OCI-LY7 (cell line): Measurements from ENCODE around the gene SPATA13. TPM values are rescaled to one million over a fixed set of nuclear protein-coding genes. Genes with fewer than 3 reads are reported as not detected.

Experiments
- BruUV-seq: library from RNA; stranded (reverse); fragments of 400-500 nt; replicated peaks from 2 replicates; lab custom pipeline; 2021; lab: Mats Ljungman, UMichigan
- CTCF ChIA-PET: fragments of 300-600 bp; sonication (Branson Sonifier 250); formaldehyde crosslinking; loops from one replicate; lab custom pipeline; 2022; ENCODE audit warnings: antibody characterized with exemption; ENCODE audit not compliant: unreplicated experiment; lab: Charles Lee
- POLR2A ChIA-PET: fragments of 300-600 bp; sonication (Branson Sonifier 250); formaldehyde crosslinking; loops from one replicate; lab custom pipeline; 2022; ENCODE audit warnings: antibody characterized with exemption; lab: Charles Lee
- DNase-seq: peaks from one replicate; pipeline ENCODE4 v3.0.0-alpha.2; 2015; ENCODE audit warnings: low spot score
- H2AFZ ChIP-seq: fragments of 200-600 bp; sonication (generic), shearing (Covaris generic); 2 replicates; pipeline ENCODE4 v1.6.1; 2014; ENCODE audit warnings: mild to moderate bottlenecking, antibody characterized with exemption, low read length, moderate library complexity
- H3K27ac ChIP-seq: fragments of 200-600 bp; sonication (generic); 2 replicates; pipeline ENCODE4 v1.5.1; 2014; ENCODE audit warnings: mixed run types, low read depth, mild to moderate bottlenecking, moderate library complexity, low read length, inconsistent platforms; ENCODE audit not compliant: poor library complexity, severe bottlenecking
- H3K36me3 ChIP-seq: fragments of 200-600 bp; sonication (generic); 2 replicates; pipeline ENCODE4 v1.6.1; 2014; ENCODE audit warnings: mild to moderate bottlenecking, antibody characterized with exemption, low read length, moderate library complexity, mixed read lengths; ENCODE audit not compliant: insufficient read depth
- H3K4me1 ChIP-seq: fragments of 200-600 bp; sonication (generic); 2 replicates; pipeline ENCODE4 v1.5.1; 2014; ENCODE audit warnings: mild to moderate bottlenecking, low read length; ENCODE audit not compliant: insufficient read depth, poor library complexity, severe bottlenecking
- H3K4me2 ChIP-seq: fragments of 200-600 bp; sonication (generic); 2 replicates; pipeline ENCODE4 v1.6.1; 2014; ENCODE audit warnings: mild to moderate bottlenecking, low read length
- H3K4me3 ChIP-seq: fragments of 200-600 bp; sonication (generic); 2 replicates; pipeline ENCODE4 v1.5.1; 2014; ENCODE audit warnings: mild to moderate bottlenecking, low read depth, low read length; ENCODE audit not compliant: poor library complexity, severe bottlenecking
- H3K79me2 ChIP-seq: fragments of 200-600 bp; sonication (generic); 2 replicates; pipeline ENCODE4 v1.6.1; 2016; ENCODE audit warnings: low read depth, mild to moderate bottlenecking, low read length, moderate library complexity, mixed read lengths; ENCODE audit not compliant: insufficient read depth
- H3K9me2 ChIP-seq: fragments of 200-600 bp; sonication (generic); 2 replicates; pipeline ENCODE4 v1.6.1; 2016; ENCODE audit warnings: mild to moderate bottlenecking, low read length, mixed read lengths; ENCODE audit not compliant: insufficient read depth
- H3K9me3 ChIP-seq: fragments of 200-600 bp; sonication (generic); 2 replicates; pipeline ENCODE4 v1.6.1; 2014; ENCODE audit warnings: mild to moderate bottlenecking, mixed run types, low read length, mixed read lengths
- H4K20me1 ChIP-seq: fragments of 200-600 bp; sonication (generic); 2 replicates; pipeline ENCODE4 v1.6.1; 2014; ENCODE audit warnings: mild to moderate bottlenecking, antibody characterized with exemption, low read length, moderate library complexity, mixed read lengths; ENCODE audit not compliant: insufficient read depth
- EZH2phosphoT487 ChIP-seq: fragments of 200-600 bp; sonication (generic); IDR thresholded peaks from 2 replicates; pipeline ENCODE4 v1.6.1; 2018; ENCODE audit warnings: low read depth, borderline replicate concordance, mild to moderate bottlenecking, mixed run types, antibody characterized with exemption, low read length, moderate library complexity, mixed read lengths
- intact Hi-C: fragments of 100-400 bp; cut with micrococcal nuclease; formaldehyde crosslinking; loops from one replicate; pipeline ENCODE4 v1.10.0; 2022; ENCODE audit not compliant: unreplicated experiment
- total RNA-seq, 2 experiments: library from RNA; depleted of rRNA in 1 of 2; stranded (reverse); fragments of >200 nt in 1 of 2; shearing (Covaris generic) in 1 of 2; gene quantifications; 2 replicates each; pipeline ENCODE4 v1.2.3, GENCODE V29; 2014 to 2022
- TF ChIP-seq, protein P1 (sequence below): fragments of 200-600 bp; sonication (generic); conservative IDR thresholded peaks from 2 replicates; pipeline ENCODE4 v1.5.1; 2014; ENCODE audit warnings: mild to moderate bottlenecking, antibody characterized with exemption, low read length, moderate library complexity, mixed read lengths

SPATA13 gene
- total RNA-seq, 2 experiments from 2014 or later, result 3.8 to 32.4 TPM

DNA sequence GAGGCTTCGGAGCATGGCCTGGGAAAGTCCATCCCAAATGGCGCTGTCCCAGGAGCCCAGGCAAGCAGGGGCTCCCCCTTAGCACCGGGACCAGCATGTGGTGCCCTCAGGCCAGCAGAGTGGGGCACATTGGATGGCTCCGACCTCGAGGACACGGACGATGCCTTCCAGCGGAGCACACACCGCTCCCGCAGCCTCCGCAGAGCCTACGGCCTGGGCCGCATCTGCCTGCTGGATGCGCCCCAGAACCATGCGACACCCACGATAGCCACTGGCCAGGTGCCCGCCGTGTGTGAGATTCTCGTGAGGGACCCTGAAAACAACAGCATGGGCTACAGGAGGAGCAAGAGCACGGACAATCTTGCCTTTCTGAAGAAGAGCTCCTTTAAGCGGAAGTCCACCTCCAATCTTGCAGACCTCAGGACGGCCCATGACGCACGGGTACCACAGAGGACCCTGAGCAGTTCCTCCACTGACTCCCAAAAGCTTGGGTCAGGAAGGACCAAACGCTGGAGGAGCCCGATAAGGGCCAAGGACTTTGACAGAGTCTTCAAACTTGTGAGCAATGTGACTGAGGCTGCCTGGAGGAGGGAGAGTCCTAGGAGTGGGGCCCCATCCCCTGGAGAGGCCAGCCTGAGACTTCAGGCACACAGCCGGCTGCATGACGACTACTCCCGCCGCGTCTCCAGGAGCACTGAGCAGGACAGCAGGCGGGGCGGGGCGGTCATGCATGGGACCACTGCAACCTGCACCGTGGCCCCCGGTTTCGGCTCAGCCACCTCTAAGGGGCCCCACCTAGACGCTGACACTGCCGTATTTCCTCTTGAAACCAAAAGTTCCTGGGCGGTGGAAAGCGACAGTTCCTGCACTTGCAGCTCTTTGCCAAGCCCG is 63.1 kb downstream of the SPATA13 start:
- H3K4me3 ChIP-seq, result no peak overlapping the region
- no peaks in the 10 kb centered on the region for H3K36me3 ChIP-seq
- BruUV-seq, result no TSS peak
- TF ChIP-seq EZH2phosphoT487, result no peak
- TF ChIP-seq, protein P1, sequence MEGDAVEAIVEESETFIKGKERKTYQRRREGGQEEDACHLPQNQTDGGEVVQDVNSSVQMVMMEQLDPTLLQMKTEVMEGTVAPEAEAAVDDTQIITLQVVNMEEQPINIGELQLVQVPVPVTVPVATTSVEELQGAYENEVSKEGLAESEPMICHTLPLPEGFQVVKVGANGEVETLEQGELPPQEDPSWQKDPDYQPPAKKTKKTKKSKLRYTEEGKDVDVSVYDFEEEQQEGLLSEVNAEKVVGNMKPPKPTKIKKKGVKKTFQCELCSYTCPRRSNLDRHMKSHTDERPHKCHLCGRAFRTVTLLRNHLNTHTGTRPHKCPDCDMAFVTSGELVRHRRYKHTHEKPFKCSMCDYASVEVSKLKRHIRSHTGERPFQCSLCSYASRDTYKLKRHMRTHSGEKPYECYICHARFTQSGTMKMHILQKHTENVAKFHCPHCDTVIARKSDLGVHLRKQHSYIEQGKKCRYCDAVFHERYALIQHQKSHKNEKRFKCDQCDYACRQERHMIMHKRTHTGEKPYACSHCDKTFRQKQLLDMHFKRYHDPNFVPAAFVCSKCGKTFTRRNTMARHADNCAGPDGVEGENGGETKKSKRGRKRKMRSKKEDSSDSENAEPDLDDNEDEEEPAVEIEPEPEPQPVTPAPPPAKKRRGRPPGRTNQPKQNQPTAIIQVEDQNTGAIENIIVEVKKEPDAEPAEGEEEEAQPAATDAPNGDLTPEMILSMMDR, result no peak
- no peak overlapping the region for H2AFZ ChIP-seq
- no peaks in the 10 kb centered on the region for H3K79me2 ChIP-seq
- POLR2A ChIA-PET, result no interaction called here
- H3K9me2 ChIP-seq, result no peaks in the 10 kb centered on the region
- CTCF ChIA-PET, result no interaction called here
- intact Hi-C loops, result loop anchor here (10.0 kb wide), 1 partner anchor 299 kb away; no protein-coding TSS in a partner anchor
- no peaks in the 10 kb centered on the region for H3K9me3 ChIP-seq
- no peak for DNase-seq
- H4K20me1 ChIP-seq, result peaks cover 4% of the 10 kb centered on the region; the same call in 1 of the 2 replicates
- no peak overlapping the region for H3K27ac ChIP-seq
- no peak overlapping the region for H3K4me2 ChIP-seq
- no peaks in the 10 kb centered on the region for H3K4me1 ChIP-seq

DNA sequence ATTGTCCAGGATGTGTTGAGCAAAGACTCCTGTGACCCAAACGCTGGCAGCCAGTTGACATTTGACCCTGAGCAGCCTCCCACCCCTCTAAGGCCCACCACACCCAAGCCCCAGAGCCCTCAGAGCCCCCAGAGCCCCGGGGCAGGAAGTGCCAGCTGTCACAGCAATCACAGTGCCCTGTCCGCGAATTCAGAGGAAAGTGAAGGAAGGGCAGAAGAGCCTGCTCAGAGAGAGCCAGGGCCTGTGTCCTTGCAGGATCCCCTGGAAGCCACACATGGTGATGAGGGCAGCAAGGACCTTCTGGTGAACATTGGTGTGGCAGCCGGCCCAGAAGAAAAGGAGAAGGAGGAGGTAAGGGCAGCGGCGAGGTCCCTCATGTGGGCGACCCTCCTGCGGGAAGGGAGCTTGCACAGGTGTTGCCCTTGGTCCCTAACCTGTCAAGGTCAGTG is 63.7 kb downstream of the SPATA13 start:
- BruUV-seq, result no TSS peak
- Histone ChIP-seq H3K4me2 (no peak overlapping the region), H3K27ac (no peak overlapping the region), H3K79me2 (no peaks in the 10 kb centered on the region), H3K4me1 (no peaks in the 10 kb centered on the region), H3K9me2 (no peaks in the 10 kb centered on the region), H3K36me3 (no peaks in the 10 kb centered on the region), H2AFZ (no peak overlapping the region), H4K20me1 (peaks cover 4% of the 10 kb centered on the region; the same call in 1 of the 2 replicates), H3K4me3 (no peak overlapping the region), H3K9me3 (no peaks in the 10 kb centered on the region)
- ChIA-PET POLR2A (no interaction called here), CTCF (no interaction called here)
- intact Hi-C loops, result loop anchor here (10.0 kb wide), 1 partner anchor 299 kb away; no protein-coding TSS in a partner anchor
- no peak for DNase-seq
- TF ChIP-seq EZH2phosphoT487, result no peak
- TF ChIP-seq, protein P1, result no peak
